Measurements from ENCODE around the gene ANKRD1. TPM values are rescaled to one million over a fixed set of nuclear protein-coding genes. Genes with fewer than 3 reads are reported as not detected.

ANKRD1 gene
- total RNA-seq, 1 experiment from 2014 or later: 75.7 TPM

DNA sequence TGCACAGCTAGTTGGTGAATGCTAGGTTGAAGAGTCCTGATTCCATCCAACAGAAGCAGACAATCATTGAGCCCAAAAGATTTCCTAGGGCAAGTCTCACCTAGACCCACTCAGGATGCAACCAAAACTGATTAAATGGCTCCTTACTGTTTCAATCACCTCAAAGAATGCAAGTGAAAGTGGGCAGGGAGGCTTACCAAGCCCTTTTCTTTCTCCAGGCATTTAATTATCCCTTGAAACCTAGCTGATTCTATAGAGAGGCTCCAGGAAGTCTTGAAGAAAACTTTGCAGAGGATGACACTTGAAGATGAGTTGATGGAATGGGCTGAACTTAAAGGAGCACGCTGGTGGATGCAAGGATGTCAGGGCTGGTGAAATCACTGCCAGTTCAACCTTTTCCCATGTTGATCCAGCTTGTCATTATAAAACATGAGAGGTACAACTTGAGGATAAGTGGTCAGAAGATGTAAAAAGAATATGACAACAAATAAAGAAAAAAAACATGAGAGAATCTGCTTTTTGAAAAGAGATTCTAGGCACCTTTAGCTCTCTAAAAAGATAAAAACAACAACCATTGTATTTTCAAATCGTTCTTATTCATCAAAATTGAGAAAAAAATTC, 2.3 kb upstream of the ANKRD1 start:
- Histone ChIP-seq H3K27me3 (replicated peaks; ENCODE audit: control insufficient read depth, insufficient read depth, low read length) (no peaks in the 10 kb centered on the region), H3K4me1 (peaks cover 26% of the 10 kb centered on the region), H3K9me3 (no peaks in the 10 kb centered on the region), H3K4me3 (ENCODE audit: low read depth, low read length) (no peak overlapping the region), H3K36me3 (ENCODE audit: control insufficient read depth, insufficient read depth, low read length) (no peaks in the 10 kb centered on the region)
- no peak for DNase-seq
- H3K4me3 Mint-ChIP-seq (ENCODE audit: unreplicated experiment): no peak overlapping the region
- intact Hi-C loops (cut with micrococcal nuclease; ENCODE audit: unreplicated experiment): no loop called here
- POLR2A ChIA-PET: no interaction called here
- H3K9me3 Mint-ChIP-seq (ENCODE audit: unreplicated experiment): no peaks in the 10 kb centered on the region
- peaks cover 14% of the 10 kb centered on the region for H3K4me1 Mint-ChIP-seq (ENCODE audit: low read depth, unreplicated experiment)
- peak overlapping the region; percentile 96 for H3K27ac Mint-ChIP-seq (ENCODE audit: unreplicated experiment)
- no peaks in the 10 kb centered on the region for H3K27me3 Mint-ChIP-seq (ENCODE audit: insufficient read depth, unreplicated experiment)
- BruUV-seq (replicated peaks): no TSS peak
- peaks cover 31% of the 10 kb centered on the region for H3K36me3 Mint-ChIP-seq (ENCODE audit: insufficient read depth, unreplicated experiment)
- TF ChIP-seq CTCF (IDR thresholded peaks at IDR 0.05; ENCODE audit: insufficient read depth in 1 of 2, low read depth in 1 of 2, low read length in 1 of 2, severe bottlenecking in 1 of 2, unreplicated experiment in 1 of 2): no peak
- CTCF ChIA-PET: interaction anchor here (1.1 kb wide), 1 partner anchor 11 kb away, joined by 3 read pairs; no protein-coding TSS in a partner anchor

GRCh38 chr10:90921906-90922305, 1.0 kb upstream of the ANKRD1 start:
- BruUV-seq (replicated peaks): TSS peak; percentile 68
- no peaks in the 10 kb centered on the region for H3K36me3 ChIP-seq (ENCODE audit: control insufficient read depth, insufficient read depth, low read length)
- intact Hi-C loops (cut with micrococcal nuclease; ENCODE audit: unreplicated experiment): loop anchor here (1.0 to 2.0 kb wide), 4 partner anchors 9 to 299 kb away; partner anchors contain the start of gene PCGF5
- peaks cover 44% of the 10 kb centered on the region for H3K36me3 Mint-ChIP-seq (ENCODE audit: insufficient read depth, unreplicated experiment)
- TF ChIP-seq CTCF (IDR thresholded peaks at IDR 0.05; ENCODE audit: insufficient read depth in 1 of 2, low read depth in 1 of 2, low read length in 1 of 2, severe bottlenecking in 1 of 2, unreplicated experiment in 1 of 2): no peak
- H3K4me1 ChIP-seq: peaks cover 24% of the 10 kb centered on the region
- peak overlapping the region; percentile 96 for H3K27ac Mint-ChIP-seq (ENCODE audit: unreplicated experiment)
- H3K4me1 Mint-ChIP-seq (ENCODE audit: low read depth, unreplicated experiment): peaks cover 24% of the 10 kb centered on the region
- no peak overlapping the region for H3K4me3 ChIP-seq (ENCODE audit: low read depth, low read length)
- no peaks in the 10 kb centered on the region for H3K9me3 Mint-ChIP-seq (ENCODE audit: unreplicated experiment)
- no peak for DNase-seq
- H3K27me3 Mint-ChIP-seq (ENCODE audit: insufficient read depth, unreplicated experiment): no peaks in the 10 kb centered on the region
- ChIA-PET CTCF (interaction anchor here (2.3 kb wide), 1 partner anchor 10 kb away, joined by 21 read pairs; no protein-coding TSS in a partner anchor), POLR2A (interaction anchor here (0.7 to 2.8 kb wide), 3 partner anchors 8 to 45 kb away, joined by 4 to 62 read pairs (median 5); no protein-coding TSS in a partner anchor)
- H3K27me3 ChIP-seq (replicated peaks; ENCODE audit: control insufficient read depth, insufficient read depth, low read length): no peaks in the 10 kb centered on the region
- H3K4me3 Mint-ChIP-seq (ENCODE audit: unreplicated experiment): no peak overlapping the region
- no peaks in the 10 kb centered on the region for H3K9me3 ChIP-seq

DNA sequence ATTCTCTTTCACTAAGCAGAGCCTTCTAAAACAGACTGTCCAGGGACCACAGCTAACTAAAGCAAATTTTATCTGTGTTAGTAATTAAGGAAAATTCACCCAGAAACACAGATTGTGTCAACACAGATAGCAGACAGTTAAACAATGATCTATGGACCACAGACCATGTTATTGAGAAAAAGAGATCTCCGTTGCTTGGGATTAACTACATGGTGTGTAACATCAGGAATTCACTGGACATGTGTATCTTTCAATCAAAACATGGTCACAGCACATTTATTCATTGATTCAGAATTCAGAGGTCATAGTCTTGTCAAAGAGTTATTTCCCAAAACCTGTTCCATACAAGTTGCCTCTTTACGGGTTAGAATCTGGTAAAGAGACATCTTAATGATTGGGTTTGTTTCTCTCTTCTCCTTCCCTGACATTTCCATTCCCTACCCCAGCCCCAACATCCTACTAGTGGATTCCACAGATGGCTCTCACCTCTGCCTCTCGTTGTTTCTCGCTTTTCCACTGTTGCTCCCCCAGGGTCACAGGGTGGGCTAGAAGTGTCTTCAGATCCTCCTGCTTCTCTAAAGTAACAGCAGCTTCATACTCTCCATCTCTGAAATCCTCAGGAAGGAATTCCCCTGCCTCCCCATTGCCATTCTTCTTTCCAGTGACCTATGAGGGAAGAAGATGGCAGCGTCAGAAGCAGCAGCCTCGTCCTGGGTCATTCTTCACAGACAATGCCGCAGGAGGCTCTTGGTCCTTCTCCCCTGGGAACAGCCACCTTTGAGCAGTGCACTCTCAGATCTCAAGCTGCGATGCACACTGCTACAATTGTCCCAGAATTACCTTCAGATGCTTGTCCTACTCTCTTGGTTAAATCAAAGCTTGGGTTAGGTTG, 958 bp downstream of the ANKRD1 start:
- H3K36me3 Mint-ChIP-seq (ENCODE audit: insufficient read depth, unreplicated experiment): peaks cover 64% of the 10 kb centered on the region
- ChIA-PET POLR2A (interaction anchor here (0.6 to 2.8 kb wide), 5 partner anchors 10 to 240 kb away, joined by 3 to 62 read pairs (median 5); no protein-coding TSS in a partner anchor), CTCF (interaction anchor here (0.6 to 2.3 kb wide), 4 partner anchors 8 to 49 kb away, joined by 3 to 21 read pairs (median 3); no protein-coding TSS in a partner anchor)
- H3K4me3 Mint-ChIP-seq (ENCODE audit: unreplicated experiment): peak overlapping the region; percentile 95
- no peak for DNase-seq
- peaks cover 30% of the 10 kb centered on the region for H3K4me1 Mint-ChIP-seq (ENCODE audit: low read depth, unreplicated experiment)
- intact Hi-C loops (cut with micrococcal nuclease; ENCODE audit: unreplicated experiment): loop anchor here (2.0 kb wide), 3 partner anchors 17 to 301 kb away; partner anchors contain the start of gene PCGF5
- TF ChIP-seq CTCF (IDR thresholded peaks at IDR 0.05; ENCODE audit: insufficient read depth in 1 of 2, low read depth in 1 of 2, low read length in 1 of 2, severe bottlenecking in 1 of 2, unreplicated experiment in 1 of 2): no peak
- Histone ChIP-seq H3K4me3 (ENCODE audit: low read depth, low read length) (peak overlapping the region; percentile 21), H3K4me1 (peaks cover 18% of the 10 kb centered on the region), H3K9me3 (no peaks in the 10 kb centered on the region), H3K27me3 (replicated peaks; ENCODE audit: control insufficient read depth, insufficient read depth, low read length) (no peaks in the 10 kb centered on the region), H3K36me3 (ENCODE audit: control insufficient read depth, insufficient read depth, low read length) (no peaks in the 10 kb centered on the region)
- peak overlapping the region; percentile 96 for H3K27ac Mint-ChIP-seq (ENCODE audit: unreplicated experiment)
- no peaks in the 10 kb centered on the region for H3K9me3 Mint-ChIP-seq (ENCODE audit: unreplicated experiment)
- BruUV-seq (replicated peaks): no TSS peak
- no peaks in the 10 kb centered on the region for H3K27me3 Mint-ChIP-seq (ENCODE audit: insufficient read depth, unreplicated experiment)
